Muscle of arm (tissue), 14 donors: Measurements from ENCODE around the gene CLCA1. TPM values are rescaled to one million over a fixed set of nuclear protein-coding genes. Genes with fewer than 3 reads are reported as not detected.

ENCODE experiments used
- DNase-seq: peaks from one replicate; pipeline ENCODE4 v3.0.0-alpha.2; 2013
- long read RNA-seq, 11 donors: transcript quantifications; one replicate each; lab custom pipeline, GENCODE V29; 2026
- polyA plus RNA-seq, 12 donors: library from polyadenylated mRNA; unstranded; fragments of 120-200 nt; gene quantifications; one replicate each; pipeline ENCODE4 v1.2.1, GENCODE V29; 2013; ENCODE audit not compliant: insufficient read length in 12 of 12

Gene CLCA1, protein sequence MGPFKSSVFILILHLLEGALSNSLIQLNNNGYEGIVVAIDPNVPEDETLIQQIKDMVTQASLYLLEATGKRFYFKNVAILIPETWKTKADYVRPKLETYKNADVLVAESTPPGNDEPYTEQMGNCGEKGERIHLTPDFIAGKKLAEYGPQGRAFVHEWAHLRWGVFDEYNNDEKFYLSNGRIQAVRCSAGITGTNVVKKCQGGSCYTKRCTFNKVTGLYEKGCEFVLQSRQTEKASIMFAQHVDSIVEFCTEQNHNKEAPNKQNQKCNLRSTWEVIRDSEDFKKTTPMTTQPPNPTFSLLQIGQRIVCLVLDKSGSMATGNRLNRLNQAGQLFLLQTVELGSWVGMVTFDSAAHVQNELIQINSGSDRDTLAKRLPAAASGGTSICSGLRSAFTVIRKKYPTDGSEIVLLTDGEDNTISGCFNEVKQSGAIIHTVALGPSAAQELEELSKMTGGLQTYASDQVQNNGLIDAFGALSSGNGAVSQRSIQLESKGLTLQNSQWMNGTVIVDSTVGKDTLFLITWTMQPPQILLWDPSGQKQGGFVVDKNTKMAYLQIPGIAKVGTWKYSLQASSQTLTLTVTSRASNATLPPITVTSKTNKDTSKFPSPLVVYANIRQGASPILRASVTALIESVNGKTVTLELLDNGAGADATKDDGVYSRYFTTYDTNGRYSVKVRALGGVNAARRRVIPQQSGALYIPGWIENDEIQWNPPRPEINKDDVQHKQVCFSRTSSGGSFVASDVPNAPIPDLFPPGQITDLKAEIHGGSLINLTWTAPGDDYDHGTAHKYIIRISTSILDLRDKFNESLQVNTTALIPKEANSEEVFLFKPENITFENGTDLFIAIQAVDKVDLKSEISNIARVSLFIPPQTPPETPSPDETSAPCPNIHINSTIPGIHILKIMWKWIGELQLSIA
- polyA plus RNA-seq, result 100 to 1,000 TPM in 1 of 12 donors, 1 to 10 TPM in 1, not detected in 10; 1.5 to 169 TPM
- long read RNA-seq, donor 1, transcript CLCA1-202 (14 exons, 3,118 nt), result major isoform, 294 of 3,396 reads
- long read RNA-seq, donor 1, partial matches to known transcripts, result 3,088 of 3,396 reads
- long read RNA-seq, donor 1, other reads (novel, unspliced or antisense), result 14 of 3,396 reads
- long read RNA-seq, donor 2, result 0 reads
- long read RNA-seq, donor 3, result 0 reads
- long read RNA-seq, donor 4, result 0 reads
- long read RNA-seq, donor 5, partial matches to known transcripts, result 5 of 5 reads
- long read RNA-seq, donor 5, other reads (novel, unspliced or antisense), result 0 of 5 reads
- long read RNA-seq, donor 6, result 0 reads
- long read RNA-seq, donor 7, result 0 reads
- long read RNA-seq, donor 8, result 0 reads
- long read RNA-seq, donor 9, result 0 reads
- long read RNA-seq, donor 10, result 0 reads
- long read RNA-seq, donor 11, result 0 reads

DNA sequence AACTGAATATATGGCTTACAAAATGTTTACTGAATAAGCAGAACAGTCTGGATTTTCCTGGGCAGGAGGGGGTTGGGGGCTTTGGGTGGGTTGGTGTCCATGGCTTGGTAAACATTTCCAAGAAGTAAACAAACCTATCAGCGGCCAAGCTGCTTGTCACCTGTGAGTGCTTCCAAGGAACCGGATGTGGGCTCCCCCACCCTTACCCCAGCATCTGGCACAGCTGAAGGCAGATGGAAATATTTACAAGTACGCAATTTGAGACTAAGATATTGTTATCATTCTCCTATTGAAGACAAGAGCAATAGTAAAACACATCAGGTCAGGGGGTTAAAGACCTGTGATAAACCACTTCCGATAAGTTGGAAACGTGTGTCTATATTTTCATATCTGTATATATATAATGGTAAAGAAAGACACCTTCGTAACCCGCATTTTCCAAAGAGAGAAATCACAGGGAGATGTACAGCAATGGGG, at the start of gene CLCA1:
Gene CLCA1, plus strand, starts transcription at position 427 of the 477 bp plus-strand sequence. Its CDS starts 45 bp downstream, at position 472.
- no peak for DNase-seq

DNA sequence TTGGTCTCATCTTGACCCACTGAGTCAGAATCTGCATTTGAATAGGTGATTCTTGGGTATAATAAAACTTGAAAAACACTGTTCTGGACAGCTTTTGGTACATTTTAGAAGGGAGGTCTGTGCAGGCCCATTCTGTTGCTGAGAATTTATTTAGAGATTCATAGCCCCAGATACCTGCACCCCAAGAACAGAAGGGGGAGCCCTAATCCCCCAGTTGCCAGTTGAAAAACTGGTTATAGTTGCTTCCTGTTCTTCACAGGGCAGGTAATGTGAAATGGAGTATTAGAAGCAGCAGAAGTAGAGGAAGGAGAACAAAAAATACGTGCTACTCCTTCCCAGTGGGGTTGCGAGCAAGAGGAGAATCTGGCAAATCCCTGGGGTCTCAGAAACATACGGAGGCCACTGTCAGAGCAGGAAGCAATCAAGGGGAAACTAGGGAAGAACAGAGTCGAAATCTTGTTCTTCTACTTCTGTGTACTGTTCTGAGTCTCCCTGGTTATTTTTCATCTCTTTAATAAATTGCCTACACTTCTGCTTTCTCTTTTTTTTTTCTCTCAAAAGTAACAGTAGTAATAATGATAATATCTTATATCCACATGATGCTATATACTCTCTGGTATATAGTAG, 49.3 kb upstream of the CLCA1 start:
- DNase-seq, result peak; percentile 13

DNA sequence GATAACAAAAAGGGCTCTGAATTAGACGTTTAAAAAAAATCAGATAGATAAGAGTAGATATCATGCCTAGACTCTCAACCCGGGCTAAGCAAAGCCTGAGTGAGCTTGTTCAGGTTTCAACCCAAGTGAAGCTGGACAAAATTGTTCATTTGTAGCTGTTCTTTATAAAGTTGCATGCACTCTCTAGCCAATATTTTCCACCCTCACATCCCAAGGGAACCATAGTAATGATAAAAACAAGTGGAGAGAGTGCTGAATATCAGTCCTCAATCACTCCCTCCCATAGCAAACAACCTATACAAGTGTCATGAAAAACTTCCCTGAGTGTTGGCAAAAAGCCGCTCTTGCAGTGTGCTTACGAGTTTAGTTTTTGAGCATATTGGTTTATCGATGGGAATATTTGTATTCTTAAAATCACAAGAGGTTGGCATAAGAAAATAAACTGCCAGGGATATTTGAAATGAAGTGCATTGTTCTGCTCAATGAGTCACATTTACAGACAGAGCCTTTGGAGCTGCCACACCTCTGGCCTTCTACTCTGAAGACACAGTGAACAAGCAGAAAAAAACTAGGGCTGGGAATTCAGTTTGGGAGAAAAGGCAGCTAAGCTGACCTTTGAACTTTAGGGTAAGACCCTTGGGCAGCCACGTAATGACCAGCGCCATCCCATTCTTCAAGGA, 47.0 kb upstream of the CLCA1 start:
- no peak for DNase-seq

DNA sequence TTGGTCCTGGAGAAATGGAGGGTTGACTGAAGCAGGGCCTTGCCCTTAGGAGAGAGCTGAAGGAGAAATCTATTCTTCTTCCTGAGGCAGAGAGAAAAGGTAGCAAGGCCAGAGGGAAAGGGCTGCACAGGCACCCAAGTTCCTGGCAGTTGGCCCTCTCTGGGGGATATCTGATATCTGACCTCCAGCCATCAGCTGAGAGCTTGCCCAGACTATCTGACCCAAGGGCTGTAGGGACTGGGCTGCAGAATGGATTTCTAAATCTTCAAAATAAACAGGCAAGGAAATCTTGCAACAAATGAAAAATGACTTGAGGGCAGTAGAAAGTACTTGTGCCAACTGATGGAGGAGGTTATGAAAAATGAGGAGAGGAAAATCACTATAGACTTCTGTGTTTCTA, 45.3 kb upstream of the CLCA1 start:
- no peak for DNase-seq

DNA sequence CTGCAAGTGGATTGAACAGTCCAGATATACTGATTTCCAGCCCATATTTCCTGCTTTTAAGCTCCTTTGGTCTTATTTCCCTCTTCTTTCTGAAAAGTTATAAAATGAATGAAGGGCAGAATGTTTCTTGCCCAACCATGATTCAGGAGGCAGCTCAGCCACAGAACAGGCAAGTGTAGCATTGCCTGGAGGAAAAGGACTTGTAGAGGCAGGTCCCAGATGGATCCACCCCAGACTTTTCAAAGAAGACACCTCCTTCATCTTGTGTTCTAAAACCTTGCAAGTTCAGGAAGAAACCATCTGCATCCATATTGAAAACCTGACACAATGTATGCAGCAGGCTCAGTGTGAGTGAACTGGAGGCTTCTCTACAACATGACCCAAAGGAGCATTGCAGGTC, 44.9 kb upstream of the CLCA1 start, which contains the start of gene CLCA2:
Gene CLCA2, plus strand, starts transcription at position 299 of the 400 bp plus-strand sequence. Its CDS starts 77 bp downstream, at position 376.
- DNase-seq, result no peak

- DNase-seq, result no peak
These were observed 39.5 kb upstream of the CLCA1 start for GRCh38 chr1:86429122-86429725.

- DNase-seq, result peak; percentile 34
These were observed 38.9 kb upstream of the CLCA1 start for GRCh38 chr1:86429835-86430234.

GRCh38 chr1:86430376-86430775, 38.4 kb upstream of the CLCA1 start:
- no peak for DNase-seq

GRCh38 chr1:86434059-86434458, 34.7 kb upstream of the CLCA1 start:
- no peak for DNase-seq

- no peak for DNase-seq
These were observed 33.4 kb upstream of the CLCA1 start for GRCh38 chr1:86435327-86435726.

DNA sequence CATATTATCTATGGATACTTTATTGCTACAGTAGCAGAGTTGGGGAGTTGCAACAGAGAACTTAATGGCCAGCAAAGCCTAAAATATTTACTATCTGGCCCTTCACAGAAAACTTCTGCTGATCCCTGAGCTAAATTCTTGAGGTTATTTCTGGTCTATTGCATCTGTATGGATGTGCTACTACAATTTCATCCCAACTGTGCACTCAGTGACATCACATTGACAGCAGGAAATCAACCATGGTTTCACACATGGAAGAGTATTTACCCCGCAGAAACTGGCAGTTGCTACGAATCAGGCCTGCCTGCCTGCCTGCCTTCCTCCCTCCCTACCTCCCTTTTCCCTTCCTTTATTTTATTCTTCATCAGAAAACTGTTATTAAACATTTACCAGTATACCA, 32.7 kb upstream of the CLCA1 start:
- DNase-seq, result no peak

DNA sequence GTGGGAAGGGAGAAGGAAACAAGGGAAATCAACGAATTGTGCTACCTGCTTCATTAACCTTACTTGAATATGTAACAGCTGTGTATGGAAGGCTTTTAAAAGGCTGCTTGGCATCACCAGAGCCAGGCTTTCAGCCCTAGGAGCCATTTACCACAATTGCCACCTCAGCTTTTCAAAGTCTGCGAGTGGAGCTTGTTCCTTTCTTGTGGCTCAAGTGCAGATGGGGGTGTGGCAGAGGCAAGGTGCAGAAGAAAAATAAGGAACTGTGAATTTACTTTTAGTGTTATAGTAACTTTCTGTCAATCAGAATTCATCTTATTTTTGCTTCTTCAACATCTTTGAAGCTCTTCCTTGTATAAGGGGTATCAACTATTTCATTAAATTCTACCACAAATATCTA, 27.1 kb upstream of the CLCA1 start:
- DNase-seq, result no peak

DNA sequence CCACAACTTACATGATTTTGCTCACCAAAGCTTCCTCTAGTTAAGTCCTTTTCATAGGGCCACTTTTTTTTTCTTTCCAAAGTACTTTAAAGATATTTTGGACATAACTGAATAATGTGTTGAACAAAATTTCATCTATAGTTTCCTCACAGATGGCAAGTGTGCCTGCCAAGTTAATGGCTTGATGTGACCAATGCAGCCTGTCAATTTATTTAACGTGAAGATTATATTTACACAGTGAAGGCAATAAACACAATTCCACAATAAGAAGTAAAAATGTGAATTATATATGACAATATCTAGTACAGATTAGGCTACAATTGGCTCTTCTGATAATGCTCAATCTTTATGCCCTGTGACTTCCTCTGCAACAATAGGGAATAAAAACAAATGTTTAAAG, 26.7 kb upstream of the CLCA1 start:
- DNase-seq, result no peak

DNA sequence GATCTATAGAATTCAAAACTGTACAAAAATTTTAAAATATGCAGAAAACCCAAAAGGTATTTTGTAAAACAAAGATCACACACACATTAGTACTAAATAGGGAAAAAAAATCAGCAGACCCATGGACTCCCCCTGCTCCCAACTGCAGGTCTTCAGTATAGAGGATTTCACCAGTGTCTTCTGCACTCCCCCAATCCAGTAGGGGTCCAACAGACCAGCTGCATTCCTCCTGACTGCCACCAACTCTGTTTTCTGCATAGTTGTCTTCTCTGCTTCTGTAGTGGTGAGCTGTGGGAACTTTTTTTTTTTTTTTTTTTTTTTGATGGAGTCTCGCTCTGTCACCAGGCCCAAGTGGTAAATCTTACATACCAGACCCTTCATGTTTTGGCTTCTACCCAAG, 22.8 kb upstream of the CLCA1 start:
- no peak for DNase-seq

GRCh38 chr1:86447198-86447790, 21.4 kb upstream of the CLCA1 start:
- no peak for DNase-seq

- no peak for DNase-seq
These were observed 20.1 kb upstream of the CLCA1 start for GRCh38 chr1:86448670-86449069.

DNA sequence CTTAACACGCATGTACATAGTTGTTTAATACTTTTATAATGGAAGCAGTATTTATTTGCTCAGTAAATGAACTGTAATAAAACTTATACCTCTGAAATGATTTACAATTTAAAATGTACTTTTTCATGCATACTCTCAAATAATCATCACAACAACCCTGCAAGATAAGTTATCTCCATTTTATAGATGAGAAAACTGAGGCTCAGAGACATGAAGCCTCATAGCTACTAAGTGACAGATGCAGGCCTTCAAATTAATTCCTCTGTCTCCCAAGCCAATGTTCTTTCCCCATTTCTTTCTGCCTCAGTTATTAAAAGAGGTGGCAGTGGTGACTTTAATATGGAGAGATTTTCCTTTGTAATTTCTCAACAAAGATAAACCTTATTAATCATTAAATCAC, 19.6 kb upstream of the CLCA1 start:
- DNase-seq, result no peak

GRCh38 chr1:86450847-86451246, 17.9 kb upstream of the CLCA1 start:
- DNase-seq, result no peak

DNA sequence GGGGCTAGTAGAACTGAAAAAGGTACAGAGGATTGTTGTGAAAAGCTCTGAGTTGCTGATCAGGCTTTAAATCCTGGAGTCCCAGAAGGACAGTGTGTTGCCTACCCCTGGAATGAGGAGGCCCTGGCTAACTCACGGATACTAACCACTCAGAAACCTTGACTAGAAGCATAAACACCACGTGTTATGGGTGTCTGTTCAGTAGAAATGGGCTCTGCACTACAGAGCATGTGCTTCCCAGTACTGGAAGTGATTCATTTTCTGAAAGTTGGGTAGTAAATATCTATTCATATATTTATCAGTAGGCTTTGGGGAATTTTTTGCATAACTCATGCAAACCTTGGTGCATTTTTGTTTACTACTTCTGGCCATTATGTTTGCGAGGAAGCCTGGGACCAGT, 15.1 kb upstream of the CLCA1 start:
- DNase-seq, result no peak

- DNase-seq, result no peak
These were observed 13.7 kb upstream of the CLCA1 start for GRCh38 chr1:86455073-86455472.
